Effector CD8-positive, alpha-beta T cell (primary cell): Measurements from ENCODE around the gene CADPS.

Experiments
- DNase-seq: peaks from one replicate; lab custom pipeline; 2025; lab: John Stamatoyannopoulos, UW

Gene CADPS

GRCh38 chr3:62873761-62874710, 1.2 kb downstream of the CADPS start:
- no peak for DNase-seq

GRCh38 chr3:62873451-62873760, 1.8 kb downstream of the CADPS start:
- DNase-seq = no peak

GRCh38 chr3:62872318-62872717, 2.9 kb downstream of the CADPS start:
- no peak for DNase-seq

GRCh38 chr3:62870321-62870720, 4.9 kb downstream of the CADPS start:
- DNase-seq = no peak

- DNase-seq = no peak
These were observed 11.6 kb downstream of the CADPS start for GRCh38 chr3:62863648-62864047.

- no peak for DNase-seq
These were observed 15.9 kb downstream of the CADPS start for GRCh38 chr3:62859203-62859791.

GRCh38 chr3:62845996-62846395, 29.2 kb downstream of the CADPS start:
- DNase-seq = no peak

- DNase-seq = no peak
These were observed 31.7 kb downstream of the CADPS start for GRCh38 chr3:62843508-62843907.

GRCh38 chr3:62839748-62840147, 35.5 kb downstream of the CADPS start:
- no peak for DNase-seq

- no peak for DNase-seq
These were observed 38.0 kb downstream of the CADPS start for GRCh38 chr3:62837145-62837787.

GRCh38 chr3:62835554-62836236, 39.5 kb downstream of the CADPS start:
- no peak for DNase-seq

- DNase-seq = no peak
These were observed 41.7 kb downstream of the CADPS start for GRCh38 chr3:62833538-62833937.

GRCh38 chr3:62832553-62832952, 42.7 kb downstream of the CADPS start:
- DNase-seq = no peak

- DNase-seq = no peak
These were observed 44.4 kb downstream of the CADPS start for GRCh38 chr3:62830727-62831322.

- DNase-seq = no peak
These were observed 47.7 kb downstream of the CADPS start for GRCh38 chr3:62827550-62827949.

- DNase-seq = no peak
These were observed 50.1 kb downstream of the CADPS start for GRCh38 chr3:62824965-62825592.

- DNase-seq = no peak
These were observed 51.7 kb downstream of the CADPS start for GRCh38 chr3:62823461-62824050.

GRCh38 chr3:62822905-62823304, 52.3 kb downstream of the CADPS start:
- DNase-seq = no peak

- DNase-seq = no peak
These were observed 56.9 kb downstream of the CADPS start for GRCh38 chr3:62818347-62818746.

- no peak for DNase-seq
These were observed 57.5 kb downstream of the CADPS start for GRCh38 chr3:62817678-62818077.

GRCh38 chr3:62815981-62816380, 59.2 kb downstream of the CADPS start:
- DNase-seq = no peak
